Right lobe of liver (tissue), 6 donors: ENCODE data around the gene ARG2. TPM values are rescaled to one million over a fixed set of nuclear protein-coding genes. Genes with fewer than 3 reads are reported as not detected.

Experiments
- ATAC-seq, 4 donors: fragments of 200-7000 bp; cut with Tn5 transposase; one replicate each; pipeline ENCODE4 v1.9.1; 2020; ENCODE audit warnings: mild to moderate bottlenecking in 4 of 4, moderate library complexity in 4 of 4
- DNase-seq, 3 donors: peaks; one replicate each; pipeline ENCODE4 v3.0.0-alpha.2; 2020
- H3K27ac ChIP-seq, 3 donors: fragments of 200-600 bp; one replicate each; pipeline ENCODE4 v1.8.0; 2022
- H3K27me3 ChIP-seq, 2 donors: fragments of 200-600 bp; one replicate each; pipeline ENCODE4 v1.8.0; 2022
- H3K36me3 ChIP-seq, 4 donors: fragments of 200-600 bp; sonication (generic) in 1 of 4; one replicate each; pipeline versions ENCODE4 v1.5.1 to v1.8.0; 2017 to 2022; ENCODE audit warnings: control low read depth in 1 of 4
- H3K4me1 ChIP-seq, 4 donors: fragments of 200-600 bp; sonication (generic) in 1 of 4; one replicate each; pipeline versions ENCODE4 v1.5.1 to v1.8.0; 2017 to 2022; ENCODE audit warnings: control low read depth in 1 of 4
- H3K4me3 ChIP-seq, 3 donors: fragments of 200-600 bp; one replicate each; pipeline ENCODE4 v1.8.0; 2022
- H3K9me3 ChIP-seq, 4 donors: fragments of 200-600 bp; sonication (generic) in 1 of 4; one replicate each; pipeline versions ENCODE4 v1.5.1 to v1.8.0; 2017 to 2022; ENCODE audit warnings: control low read depth in 1 of 4
- POLR2A ChIP-seq: fragments of 450-650 bp; IDR thresholded peaks from one replicate; pipeline ENCODE4 v1.6.1; 2017; ENCODE audit warnings: antibody characterized with exemption, mild to moderate bottlenecking
- WGBS: methylation state at CpG from one replicate; pipeline ENCODE4 v1.1.6; 2018; ENCODE audit warnings: low coverage, low lambda C conversion rate; ENCODE audit not compliant: insufficient coverage; ENCODE audit errors: missing lambda C conversion rate; 5-methylcytosine and 5-hydroxymethylcytosine counted together
- intact Hi-C, 2 donors: fragments of 100-400 bp; cut with DNase I; formaldehyde crosslinking; loops; one replicate each; pipeline versions ENCODE4 v1.11.2 to v1.14.1; 2022
- long read RNA-seq: library from polyadenylated mRNA; unstranded; transcript quantifications from one replicate; pipeline ENCODE4 v2.0.0, GENCODE V29; 2019
- total RNA-seq, 6 experiments: library from RNA; depleted of rRNA in 2 of 6; stranded (reverse); fragments of >200 nt in 2 of 6; fragmentation: NEBNext Ultra II Directional in 3 of 6; extraction: Animal tissue kit (Norgen Biotek cat#: 25700) in 3 of 6; gene quantifications; one replicate each; pipeline versions ENCODE4 v1.1.0 to v1.2.4, GENCODE V29; 2016 to 2023
- TF ChIP-seq, protein P1 (sequence below), 4 donors: fragments of 200-600 bp in 3 of 4; fragments of 450-650 bp in 1 of 4; IDR thresholded peaks; one replicate each; pipeline versions ENCODE4 v1.5.1 to v1.8.0; 2016 to 2022; ENCODE audit warnings: antibody characterized with exemption in 4 of 4, mild to moderate bottlenecking in 2 of 4
- donor health status: DM: no; HTN: yes; CAD: no.
- donor health status: DM: no; HTN: no; CAD: no.
- donor health status: DM: no; HTN: no; CAD: no.
- donor health status: DM: no; HTN: yes; CAD: no.
- donor health status: DM: no; HTN: yes; CAD: no.

Gene ARG2
- 1 to 10 TPM in 3 of 6 experiments, under 1 TPM in 2, not detected in 1; 0.92 to 3.3 (median 1.7) TPM for total RNA-seq
- long read RNA-seq, partial matches to known transcripts = 0 of 2 reads
- long read RNA-seq, other reads (novel, unspliced or antisense) = 1 of 2 reads

DNA sequence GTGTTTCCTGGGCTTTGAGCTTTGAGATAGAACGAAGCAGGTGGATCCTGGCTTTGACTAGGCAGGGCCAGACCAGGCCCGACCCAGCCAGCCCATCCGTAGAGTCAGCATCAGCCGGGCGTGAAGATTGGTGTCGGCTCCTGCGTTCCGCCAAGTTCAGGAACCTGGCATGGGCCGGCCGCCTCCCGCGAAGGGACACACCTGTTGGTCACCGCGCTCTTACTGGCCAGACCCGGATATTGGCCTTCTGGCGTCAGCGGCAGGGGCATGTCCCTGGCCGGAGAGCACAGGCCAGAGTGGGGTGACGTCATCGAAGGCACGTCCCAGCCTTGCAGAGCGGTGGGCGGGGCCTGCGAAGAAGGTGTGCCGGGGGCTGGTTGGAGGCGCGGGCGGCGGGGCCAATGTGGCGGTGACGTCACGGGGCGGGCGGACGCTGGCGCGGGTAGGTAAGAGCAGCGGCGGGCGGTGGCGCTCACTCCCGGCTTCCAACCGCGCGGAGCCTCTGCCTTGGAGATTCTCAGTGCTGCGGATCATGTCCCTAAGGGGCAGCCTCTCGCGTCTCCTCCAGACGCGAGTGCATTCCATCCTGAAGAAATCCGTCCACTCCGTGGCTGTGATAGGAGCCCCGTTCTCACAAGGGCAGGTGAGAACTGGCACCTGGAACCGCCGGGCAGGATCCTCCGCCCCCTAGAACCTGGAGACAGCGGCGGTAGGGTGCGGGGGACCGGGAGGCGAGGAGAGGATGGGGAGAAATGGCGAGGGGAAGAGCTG, at the start of gene ARG2:
ARG2 (plus strand) TSS at position 475 of the 771 bp plus-strand sequence; CDS start at position 533, 58 bp downstream.
- H3K27me3 ChIP-seq = no peaks in the 10 kb centered on the region
- peak within 1 kb of the TSS; percentile 56 to 62 (median 60) for H3K4me3 ChIP-seq
- ATAC-seq = peak; percentile 97 to 99 (median 98)

DNA sequence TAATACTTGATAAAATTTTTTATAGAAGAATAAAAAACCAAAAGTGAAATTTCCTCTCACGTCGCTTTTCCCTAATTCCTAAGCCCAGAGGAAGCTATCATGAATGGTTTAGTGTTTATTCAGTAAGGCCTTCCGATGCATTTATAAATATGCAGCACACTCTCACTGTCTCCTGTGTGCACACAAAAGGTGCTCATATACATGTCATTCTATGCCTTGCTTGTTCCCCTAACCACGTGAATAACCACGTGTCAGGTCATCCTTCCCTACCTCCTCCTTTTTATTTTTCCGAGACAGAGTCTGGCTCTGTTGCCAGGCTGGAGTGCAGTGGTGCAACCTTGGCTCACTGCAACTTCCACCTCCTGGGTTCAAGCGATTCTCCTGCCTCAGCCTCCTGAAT, 49.3 kb upstream of the ARG2 start:
- H3K4me3 ChIP-seq = no peak overlapping the region
- H3K36me3 ChIP-seq = no peaks in the 10 kb centered on the region
- H3K9me3 ChIP-seq = no peaks in the 10 kb centered on the region
- no peaks in the 10 kb centered on the region for H3K27me3 ChIP-seq
- TF ChIP-seq, protein P1, sequence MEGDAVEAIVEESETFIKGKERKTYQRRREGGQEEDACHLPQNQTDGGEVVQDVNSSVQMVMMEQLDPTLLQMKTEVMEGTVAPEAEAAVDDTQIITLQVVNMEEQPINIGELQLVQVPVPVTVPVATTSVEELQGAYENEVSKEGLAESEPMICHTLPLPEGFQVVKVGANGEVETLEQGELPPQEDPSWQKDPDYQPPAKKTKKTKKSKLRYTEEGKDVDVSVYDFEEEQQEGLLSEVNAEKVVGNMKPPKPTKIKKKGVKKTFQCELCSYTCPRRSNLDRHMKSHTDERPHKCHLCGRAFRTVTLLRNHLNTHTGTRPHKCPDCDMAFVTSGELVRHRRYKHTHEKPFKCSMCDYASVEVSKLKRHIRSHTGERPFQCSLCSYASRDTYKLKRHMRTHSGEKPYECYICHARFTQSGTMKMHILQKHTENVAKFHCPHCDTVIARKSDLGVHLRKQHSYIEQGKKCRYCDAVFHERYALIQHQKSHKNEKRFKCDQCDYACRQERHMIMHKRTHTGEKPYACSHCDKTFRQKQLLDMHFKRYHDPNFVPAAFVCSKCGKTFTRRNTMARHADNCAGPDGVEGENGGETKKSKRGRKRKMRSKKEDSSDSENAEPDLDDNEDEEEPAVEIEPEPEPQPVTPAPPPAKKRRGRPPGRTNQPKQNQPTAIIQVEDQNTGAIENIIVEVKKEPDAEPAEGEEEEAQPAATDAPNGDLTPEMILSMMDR (IDR thresholded peaks at IDR 0.05) = no peak
- no peak for TF ChIP-seq POLR2A
- DNase-seq (no peak), ATAC-seq (no peak)
- H3K4me1 ChIP-seq = no peaks in the 10 kb centered on the region
- intact Hi-C loops = loop anchor here (5.0 to 10.0 kb wide), 3 partner anchors 94 to 146 kb away; no protein-coding TSS in a partner anchor
- no peak overlapping the region for H3K27ac ChIP-seq
- 80% methylated on average over 7 of the region's 7 CpGs for WGBS

More for the DNA sequence above, at the start of gene ARG2:
- intact Hi-C loops = no loop called here
- WGBS = 0% methylated on average over 13 of the region's 62 CpGs
- Histone ChIP-seq H3K27ac (peak within 1 kb of the TSS; percentile 7 to 79 (median 59)), H3K4me1 (peaks cover 0 to 11% (median 3%) of the 10 kb centered on the region in 4 donors), H3K36me3 (no peaks in the 10 kb centered on the region), H3K9me3 (no peaks in the 10 kb centered on the region)
- DNase-seq = peak; percentile 100
- TF ChIP-seq POLR2A = peak; percentile 74
- TF ChIP-seq, protein P1 (IDR thresholded peaks at IDR 0.05) = peak in 3 of 4 donors; percentile 15 to 24 (median 15)

GRCh38 chr14:67571275-67571990, 48.3 kb upstream of the ARG2 start:
- 35% methylated on average over 10 of the region's 14 CpGs for WGBS
- no peak overlapping the region for H3K4me3 ChIP-seq
- H3K27me3 ChIP-seq = no peaks in the 10 kb centered on the region
- peak in 2 of 3 donors; percentile 59 to 66 for DNase-seq
- no peak overlapping the region for H3K27ac ChIP-seq
- ATAC-seq = peak; percentile 80 to 92 (median 87)
- H3K9me3 ChIP-seq = no peaks in the 10 kb centered on the region
- no peaks in the 10 kb centered on the region for H3K36me3 ChIP-seq
- H3K4me1 ChIP-seq = peaks cover 0 to 4% (median 0%) of the 10 kb centered on the region in 4 donors
- TF ChIP-seq, protein P1 (IDR thresholded peaks at IDR 0.05) = peak; percentile 75 to 84 (median 76)
- TF ChIP-seq POLR2A = no peak
- intact Hi-C loops = loop anchor here (5.0 to 10.0 kb wide), 3 partner anchors 93 to 147 kb away; no protein-coding TSS in a partner anchor

DNA sequence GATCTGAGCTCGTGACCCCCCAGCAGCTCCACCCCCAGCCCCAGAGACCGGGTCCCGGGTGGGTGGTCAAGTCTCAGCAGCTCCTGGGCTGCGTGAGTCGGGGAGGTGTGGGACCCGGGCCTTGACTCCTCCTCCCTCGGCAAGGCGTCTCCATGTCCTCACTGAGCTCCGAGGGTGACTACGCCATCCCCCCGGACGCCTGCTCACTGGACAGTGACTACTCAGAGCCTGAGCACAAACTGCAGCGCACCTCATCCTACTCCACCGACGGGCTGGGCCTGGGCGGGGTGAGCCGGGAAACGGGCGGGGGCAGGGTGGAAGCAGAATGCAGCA, 47.8 kb upstream of the ARG2 start:
- TF ChIP-seq POLR2A = no peak
- TF ChIP-seq, protein P1 (IDR thresholded peaks at IDR 0.05) = no peak
- H3K9me3 ChIP-seq = no peaks in the 10 kb centered on the region

More for the DNA sequence above, 47.8 kb upstream of the ARG2 start:
- ATAC-seq = no peak
- H3K4me3 ChIP-seq = no peak overlapping the region
- DNase-seq = no peak
- H3K27ac ChIP-seq = no peak overlapping the region
- intact Hi-C loops = loop anchor here (5.0 to 10.0 kb wide), 3 partner anchors 93 to 147 kb away; no protein-coding TSS in a partner anchor
- peaks cover 0 to 8% (median 0%) of the 10 kb centered on the region in 4 donors for H3K4me1 ChIP-seq
- no peaks in the 10 kb centered on the region for H3K36me3 ChIP-seq
- WGBS = no CpG with 5 or more reads among the region's 19 CpGs
- no peaks in the 10 kb centered on the region for H3K27me3 ChIP-seq
